H1 (cell line): ENCODE data around the gene TRAK1. TPM values are rescaled to one million over a fixed set of nuclear protein-coding genes. Genes with fewer than 3 reads are reported as not detected.

ENCODE experiments used
- polyA plus RNA-seq, 7 experiments: library from polyadenylated mRNA; depleted of rRNA in 3 of 7; stranded (reverse) in 5 of 7; unstranded in 2 of 7; fragments of >200 nt in 5 of 7; fragments of 200-250 nt in 2 of 7; gene quantifications; 1 replicate in 5 of 7; 2 replicates in 1 of 7; 4 replicates in 1 of 7; pipeline versions ENCODE4 v1.2.1 to v1.2.3, GENCODE V29; 2011 to 2013; ENCODE audit warnings: missing spikeins in 2 of 7, mixed read lengths in 2 of 7
- total RNA-seq: library from RNA; stranded (reverse); fragmentation: NEBNext Ultra II Directional; extraction: Animal tissue kit (Norgen Biotek cat#: 25700); gene quantifications from 2 replicates; pipeline ENCODE4 v1.2.1, GENCODE V29; 2021
- TF ChIP-seq, protein P1 (sequence below): fragments of 300-600 bp; sonication (generic); IDR thresholded peaks from 2 replicates; pipeline ENCODE4 v1.7.1; 2012; ENCODE audit warnings: low read length, moderate library complexity, mild to moderate bottlenecking, inconsistent platforms; ENCODE audit not compliant: insufficient replicate concordance

The TRAK1 gene
- total and polyA plus RNA-seq, 2 of the 8 experiments (the other 6 are each of a cell fraction or from before 2014, with no cell fraction given) = 21.3 to 32.7 TPM

DNA sequence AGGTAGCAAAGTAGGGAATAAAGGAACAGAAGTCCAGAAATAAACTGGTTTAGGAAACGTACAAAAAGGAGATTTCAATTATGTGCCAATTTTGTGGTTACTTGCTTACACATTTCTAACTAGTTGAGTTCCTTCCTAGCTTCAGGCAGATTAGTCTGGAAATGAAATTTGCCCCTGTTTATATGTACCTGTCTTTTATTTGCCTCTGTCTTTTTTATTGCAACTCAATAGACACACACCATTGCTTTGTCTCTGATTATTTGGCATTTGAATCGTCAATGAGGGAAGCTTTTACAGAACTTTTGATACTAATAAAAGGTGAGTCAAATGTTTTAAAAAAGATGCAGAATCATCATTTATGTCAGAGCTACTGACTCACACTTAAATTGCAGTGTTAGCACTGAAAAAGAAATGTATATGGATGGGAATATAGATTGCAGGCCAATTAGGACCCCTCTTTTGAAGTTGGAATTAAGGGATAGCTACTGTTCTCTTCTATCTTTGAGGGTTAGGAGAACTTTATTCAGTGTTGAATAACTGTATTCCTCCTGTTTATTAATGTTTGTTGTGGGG is 60.5 kb downstream of the TRAK1 start (continued):
- TF ChIP-seq, protein P1, sequence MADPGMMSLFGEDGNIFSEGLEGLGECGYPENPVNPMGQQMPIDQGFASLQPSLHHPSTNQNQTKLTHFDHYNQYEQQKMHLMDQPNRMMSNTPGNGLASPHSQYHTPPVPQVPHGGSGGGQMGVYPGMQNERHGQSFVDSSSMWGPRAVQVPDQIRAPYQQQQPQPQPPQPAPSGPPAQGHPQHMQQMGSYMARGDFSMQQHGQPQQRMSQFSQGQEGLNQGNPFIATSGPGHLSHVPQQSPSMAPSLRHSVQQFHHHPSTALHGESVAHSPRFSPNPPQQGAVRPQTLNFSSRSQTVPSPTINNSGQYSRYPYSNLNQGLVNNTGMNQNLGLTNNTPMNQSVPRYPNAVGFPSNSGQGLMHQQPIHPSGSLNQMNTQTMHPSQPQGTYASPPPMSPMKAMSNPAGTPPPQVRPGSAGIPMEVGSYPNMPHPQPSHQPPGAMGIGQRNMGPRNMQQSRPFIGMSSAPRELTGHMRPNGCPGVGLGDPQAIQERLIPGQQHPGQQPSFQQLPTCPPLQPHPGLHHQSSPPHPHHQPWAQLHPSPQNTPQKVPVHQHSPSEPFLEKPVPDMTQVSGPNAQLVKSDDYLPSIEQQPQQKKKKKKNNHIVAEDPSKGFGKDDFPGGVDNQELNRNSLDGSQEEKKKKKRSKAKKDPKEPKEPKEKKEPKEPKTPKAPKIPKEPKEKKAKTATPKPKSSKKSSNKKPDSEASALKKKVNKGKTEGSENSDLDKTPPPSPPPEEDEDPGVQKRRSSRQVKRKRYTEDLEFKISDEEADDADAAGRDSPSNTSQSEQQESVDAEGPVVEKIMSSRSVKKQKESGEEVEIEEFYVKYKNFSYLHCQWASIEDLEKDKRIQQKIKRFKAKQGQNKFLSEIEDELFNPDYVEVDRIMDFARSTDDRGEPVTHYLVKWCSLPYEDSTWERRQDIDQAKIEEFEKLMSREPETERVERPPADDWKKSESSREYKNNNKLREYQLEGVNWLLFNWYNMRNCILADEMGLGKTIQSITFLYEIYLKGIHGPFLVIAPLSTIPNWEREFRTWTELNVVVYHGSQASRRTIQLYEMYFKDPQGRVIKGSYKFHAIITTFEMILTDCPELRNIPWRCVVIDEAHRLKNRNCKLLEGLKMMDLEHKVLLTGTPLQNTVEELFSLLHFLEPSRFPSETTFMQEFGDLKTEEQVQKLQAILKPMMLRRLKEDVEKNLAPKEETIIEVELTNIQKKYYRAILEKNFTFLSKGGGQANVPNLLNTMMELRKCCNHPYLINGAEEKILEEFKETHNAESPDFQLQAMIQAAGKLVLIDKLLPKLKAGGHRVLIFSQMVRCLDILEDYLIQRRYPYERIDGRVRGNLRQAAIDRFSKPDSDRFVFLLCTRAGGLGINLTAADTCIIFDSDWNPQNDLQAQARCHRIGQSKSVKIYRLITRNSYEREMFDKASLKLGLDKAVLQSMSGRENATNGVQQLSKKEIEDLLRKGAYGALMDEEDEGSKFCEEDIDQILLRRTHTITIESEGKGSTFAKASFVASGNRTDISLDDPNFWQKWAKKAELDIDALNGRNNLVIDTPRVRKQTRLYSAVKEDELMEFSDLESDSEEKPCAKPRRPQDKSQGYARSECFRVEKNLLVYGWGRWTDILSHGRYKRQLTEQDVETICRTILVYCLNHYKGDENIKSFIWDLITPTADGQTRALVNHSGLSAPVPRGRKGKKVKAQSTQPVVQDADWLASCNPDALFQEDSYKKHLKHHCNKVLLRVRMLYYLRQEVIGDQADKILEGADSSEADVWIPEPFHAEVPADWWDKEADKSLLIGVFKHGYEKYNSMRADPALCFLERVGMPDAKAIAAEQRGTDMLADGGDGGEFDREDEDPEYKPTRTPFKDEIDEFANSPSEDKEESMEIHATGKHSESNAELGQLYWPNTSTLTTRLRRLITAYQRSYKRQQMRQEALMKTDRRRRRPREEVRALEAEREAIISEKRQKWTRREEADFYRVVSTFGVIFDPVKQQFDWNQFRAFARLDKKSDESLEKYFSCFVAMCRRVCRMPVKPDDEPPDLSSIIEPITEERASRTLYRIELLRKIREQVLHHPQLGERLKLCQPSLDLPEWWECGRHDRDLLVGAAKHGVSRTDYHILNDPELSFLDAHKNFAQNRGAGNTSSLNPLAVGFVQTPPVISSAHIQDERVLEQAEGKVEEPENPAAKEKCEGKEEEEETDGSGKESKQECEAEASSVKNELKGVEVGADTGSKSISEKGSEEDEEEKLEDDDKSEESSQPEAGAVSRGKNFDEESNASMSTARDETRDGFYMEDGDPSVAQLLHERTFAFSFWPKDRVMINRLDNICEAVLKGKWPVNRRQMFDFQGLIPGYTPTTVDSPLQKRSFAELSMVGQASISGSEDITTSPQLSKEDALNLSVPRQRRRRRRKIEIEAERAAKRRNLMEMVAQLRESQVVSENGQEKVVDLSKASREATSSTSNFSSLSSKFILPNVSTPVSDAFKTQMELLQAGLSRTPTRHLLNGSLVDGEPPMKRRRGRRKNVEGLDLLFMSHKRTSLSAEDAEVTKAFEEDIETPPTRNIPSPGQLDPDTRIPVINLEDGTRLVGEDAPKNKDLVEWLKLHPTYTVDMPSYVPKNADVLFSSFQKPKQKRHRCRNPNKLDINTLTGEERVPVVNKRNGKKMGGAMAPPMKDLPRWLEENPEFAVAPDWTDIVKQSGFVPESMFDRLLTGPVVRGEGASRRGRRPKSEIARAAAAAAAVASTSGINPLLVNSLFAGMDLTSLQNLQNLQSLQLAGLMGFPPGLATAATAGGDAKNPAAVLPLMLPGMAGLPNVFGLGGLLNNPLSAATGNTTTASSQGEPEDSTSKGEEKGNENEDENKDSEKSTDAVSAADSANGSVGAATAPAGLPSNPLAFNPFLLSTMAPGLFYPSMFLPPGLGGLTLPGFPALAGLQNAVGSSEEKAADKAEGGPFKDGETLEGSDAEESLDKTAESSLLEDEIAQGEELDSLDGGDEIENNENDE = no peak
